SU-DHL-6 (cell line): Measurements from ENCODE around the gene AADACL3.

Source experiments
- EZH2phosphoT487 ChIP-seq: fragments of 200-600 bp; sonication (generic), shearing (Covaris generic); conservative IDR thresholded peaks from 2 replicates; pipeline ENCODE4 v1.6.1; 2018; ENCODE audit warnings: mild to moderate bottlenecking, antibody characterized with exemption, low read length, moderate library complexity, mixed read lengths
- TF ChIP-seq, protein P1 (sequence below): fragments of 200-600 bp; sonication (generic); IDR thresholded peaks from one replicate; pipeline ENCODE4 v1.5.1; 2017; ENCODE audit warnings: antibody characterized with exemption, mild to moderate bottlenecking, low read length, moderate library complexity; ENCODE audit not compliant: insufficient read depth, poor library complexity, severe bottlenecking

DNA sequence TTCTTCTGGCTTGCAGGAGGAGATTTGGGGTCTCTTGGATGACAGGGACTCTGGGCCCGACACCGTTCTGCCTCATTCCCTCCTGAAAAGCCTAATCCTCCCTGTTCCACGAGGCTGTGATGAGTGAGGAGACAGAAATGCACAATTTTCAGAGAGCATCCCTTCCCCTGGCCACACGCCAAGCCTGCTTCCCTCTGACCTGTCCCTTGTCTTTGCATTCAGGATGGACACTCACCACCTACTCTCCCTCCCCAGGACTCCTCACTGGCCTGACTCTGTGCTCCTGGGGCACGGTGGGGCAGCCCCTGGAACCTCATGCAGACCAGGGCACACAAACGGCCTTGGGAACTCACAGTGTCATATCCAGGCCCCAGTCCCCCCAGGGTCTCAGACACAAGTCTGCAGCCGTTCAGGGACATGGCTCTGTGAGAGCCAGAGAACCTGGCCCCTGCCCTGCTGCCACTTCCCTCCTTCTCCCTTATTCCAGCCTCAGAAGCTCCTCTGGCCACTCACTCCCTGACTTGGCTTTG is 54.1 kb downstream of the AADACL3 start:
- TF ChIP-seq, protein P1, sequence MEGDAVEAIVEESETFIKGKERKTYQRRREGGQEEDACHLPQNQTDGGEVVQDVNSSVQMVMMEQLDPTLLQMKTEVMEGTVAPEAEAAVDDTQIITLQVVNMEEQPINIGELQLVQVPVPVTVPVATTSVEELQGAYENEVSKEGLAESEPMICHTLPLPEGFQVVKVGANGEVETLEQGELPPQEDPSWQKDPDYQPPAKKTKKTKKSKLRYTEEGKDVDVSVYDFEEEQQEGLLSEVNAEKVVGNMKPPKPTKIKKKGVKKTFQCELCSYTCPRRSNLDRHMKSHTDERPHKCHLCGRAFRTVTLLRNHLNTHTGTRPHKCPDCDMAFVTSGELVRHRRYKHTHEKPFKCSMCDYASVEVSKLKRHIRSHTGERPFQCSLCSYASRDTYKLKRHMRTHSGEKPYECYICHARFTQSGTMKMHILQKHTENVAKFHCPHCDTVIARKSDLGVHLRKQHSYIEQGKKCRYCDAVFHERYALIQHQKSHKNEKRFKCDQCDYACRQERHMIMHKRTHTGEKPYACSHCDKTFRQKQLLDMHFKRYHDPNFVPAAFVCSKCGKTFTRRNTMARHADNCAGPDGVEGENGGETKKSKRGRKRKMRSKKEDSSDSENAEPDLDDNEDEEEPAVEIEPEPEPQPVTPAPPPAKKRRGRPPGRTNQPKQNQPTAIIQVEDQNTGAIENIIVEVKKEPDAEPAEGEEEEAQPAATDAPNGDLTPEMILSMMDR = no peak
- no peak for TF ChIP-seq EZH2phosphoT487
